DOHH2 (cell line): ENCODE data around the gene SEMA4D.

Experiments used
- H3F3A ChIP-seq: fragments of 200-600 bp; sonication (generic), shearing (Covaris generic); 2 replicates; pipeline ENCODE4 v1.6.0; 2016; ENCODE audit warnings: antibody characterized with exemption, mild to moderate bottlenecking; ENCODE audit not compliant: control insufficient read depth, insufficient read depth
- H3K27ac ChIP-seq: fragments of 200-600 bp; sonication (generic); 2 replicates; pipeline ENCODE4 v1.5.1; 2014; ENCODE audit warnings: low read depth, mild to moderate bottlenecking, low read length, moderate library complexity
- H3K27me3 ChIP-seq: fragments of 200-600 bp; sonication (generic); 2 replicates; pipeline ENCODE4 v1.6.1; 2014; ENCODE audit warnings: mild to moderate bottlenecking, low read length, mixed read lengths; ENCODE audit not compliant: control insufficient read depth
- H3K36me3 ChIP-seq: fragments of 200-600 bp; sonication (generic); 2 replicates; pipeline ENCODE4 v1.6.1; 2014; ENCODE audit warnings: mild to moderate bottlenecking, low read length, moderate library complexity, mixed read lengths; ENCODE audit not compliant: control insufficient read depth
- H3K4me1 ChIP-seq: fragments of 200-600 bp; sonication (generic); 2 replicates; pipeline ENCODE4 v1.6.1; 2014; ENCODE audit warnings: mild to moderate bottlenecking, low read length, mixed read lengths; ENCODE audit not compliant: control insufficient read depth
- H3K4me2 ChIP-seq: fragments of 200-600 bp; sonication (generic); 2 replicates; pipeline ENCODE4 v1.6.0; 2014; ENCODE audit warnings: mild to moderate bottlenecking, low read length, moderate library complexity
- H3K4me3 ChIP-seq: fragments of 200-600 bp; sonication (generic); 2 replicates; pipeline ENCODE4 v1.5.1; 2014; ENCODE audit warnings: mild to moderate bottlenecking, low read length, mixed read lengths
- H3K79me2 ChIP-seq: fragments of 200-600 bp; sonication (generic); 2 replicates; pipeline ENCODE4 v1.6.1; 2014; ENCODE audit warnings: mild to moderate bottlenecking, low read length, mixed read lengths; ENCODE audit not compliant: control insufficient read depth
- H3K9me2 ChIP-seq: fragments of 200-600 bp; sonication (generic); replicated peaks from 2 replicates; pipeline ENCODE4 v1.6.1; 2014; ENCODE audit warnings: mild to moderate bottlenecking, low read length, mixed read lengths; ENCODE audit not compliant: control insufficient read depth
- H3K9me3 ChIP-seq: fragments of 200-600 bp; sonication (generic); 2 replicates; pipeline ENCODE4 v1.6.1; 2014; ENCODE audit warnings: antibody characterized with exemption, low read length, mixed read lengths; ENCODE audit not compliant: control insufficient read depth, insufficient read depth
- H4K20me1 ChIP-seq: fragments of 200-600 bp; sonication (generic); 2 replicates; pipeline ENCODE4 v1.6.0; 2014; ENCODE audit warnings: low read depth, mild to moderate bottlenecking, antibody characterized with exemption, low read length, moderate library complexity; ENCODE audit not compliant: control insufficient read depth, insufficient read depth
- CTCF ChIP-seq: fragments of 200-600 bp; sonication (generic); IDR thresholded peaks from one replicate; pipeline ENCODE4 v1.5.1; 2014; ENCODE audit warnings: antibody characterized with exemption, mild to moderate bottlenecking, low read depth, low read length; ENCODE audit not compliant: poor library complexity, severe bottlenecking
- EZH2phosphoT487 ChIP-seq: fragments of 200-600 bp; sonication (generic); IDR thresholded peaks from 2 replicates; pipeline ENCODE4 v1.6.1; 2017; ENCODE audit warnings: borderline replicate concordance, mild to moderate bottlenecking, antibody characterized with exemption, low read length, moderate library complexity, mixed read lengths

The SEMA4D gene

GRCh38 chr9:89491694-89492093 is 6.2 kb downstream of the SEMA4D start:
- Histone ChIP-seq H3K79me2 (peaks cover 68% of the 10 kb centered on the region), H3K4me1 (peaks cover 13% of the 10 kb centered on the region)

GRCh38 chr9:89489548-89490530 is 8.1 kb downstream of the SEMA4D start:
- H3K27ac ChIP-seq, result no peak overlapping the region
- peaks cover 13% of the 10 kb centered on the region for H3K4me1 ChIP-seq
- H3K4me2 ChIP-seq, result no peak overlapping the region
- H3K4me3 ChIP-seq, result no peak overlapping the region
- no peaks in the 10 kb centered on the region for H3K9me3 ChIP-seq
- H3F3A ChIP-seq, result no peaks in the 10 kb centered on the region
- H3K36me3 ChIP-seq, result no peaks in the 10 kb centered on the region
- H3K9me2 ChIP-seq, result no peaks in the 10 kb centered on the region
- peaks cover 10% of the 10 kb centered on the region; the same call in 1 of the 2 replicates for H4K20me1 ChIP-seq
- TF ChIP-seq EZH2phosphoT487, result no peak
- TF ChIP-seq CTCF, result no peak
- H3K27me3 ChIP-seq, result no peaks in the 10 kb centered on the region
- peaks cover 58% of the 10 kb centered on the region for H3K79me2 ChIP-seq

More at GRCh38 chr9:89491694-89492093, 6.2 kb downstream of the SEMA4D start:
- H3K4me2 ChIP-seq, result no peak overlapping the region
- TF ChIP-seq CTCF (no peak), EZH2phosphoT487 (no peak)
- H3K9me2 ChIP-seq, result no peaks in the 10 kb centered on the region
- H3K27me3 ChIP-seq, result no peaks in the 10 kb centered on the region; the same call in 1 of the 2 replicates
- no peaks in the 10 kb centered on the region for H3K9me3 ChIP-seq
- no peak overlapping the region for H3K27ac ChIP-seq
- H4K20me1 ChIP-seq, result peaks cover 18% of the 10 kb centered on the region
- no peaks in the 10 kb centered on the region for H3F3A ChIP-seq
- H3K4me3 ChIP-seq, result no peak overlapping the region
- no peaks in the 10 kb centered on the region for H3K36me3 ChIP-seq

- TF ChIP-seq EZH2phosphoT487 (no peak), CTCF (no peak)
- H3K4me2 ChIP-seq, result no peak overlapping the region
These were observed 9.0 kb downstream of the SEMA4D start for GRCh38 chr9:89488936-89489335.

More at GRCh38 chr9:89488936-89489335, 9.0 kb downstream of the SEMA4D start:
- Histone ChIP-seq H3K36me3 (no peaks in the 10 kb centered on the region), H4K20me1 (peaks cover 7% of the 10 kb centered on the region; the same call in 1 of the 2 replicates), H3K27me3 (no peaks in the 10 kb centered on the region), H3K27ac (no peak overlapping the region), H3K4me3 (no peak overlapping the region), H3K4me1 (peaks cover 22% of the 10 kb centered on the region), H3K9me3 (no peaks in the 10 kb centered on the region), H3F3A (no peaks in the 10 kb centered on the region), H3K79me2 (peaks cover 58% of the 10 kb centered on the region), H3K9me2 (no peaks in the 10 kb centered on the region)
